ENCODE data around the gene PRTFDC1. TPM values are rescaled to one million over a fixed set of nuclear protein-coding genes. Genes with fewer than 3 reads are reported as not detected.

PRTFDC1 gene, protein sequence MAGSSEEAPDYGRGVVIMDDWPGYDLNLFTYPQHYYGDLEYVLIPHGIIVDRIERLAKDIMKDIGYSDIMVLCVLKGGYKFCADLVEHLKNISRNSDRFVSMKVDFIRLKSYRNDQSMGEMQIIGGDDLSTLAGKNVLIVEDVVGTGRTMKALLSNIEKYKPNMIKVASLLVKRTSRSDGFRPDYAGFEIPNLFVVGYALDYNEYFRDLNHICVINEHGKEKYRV
- total RNA-seq = 4.1 and 9.6 TPM in 2 replicates

DNA sequence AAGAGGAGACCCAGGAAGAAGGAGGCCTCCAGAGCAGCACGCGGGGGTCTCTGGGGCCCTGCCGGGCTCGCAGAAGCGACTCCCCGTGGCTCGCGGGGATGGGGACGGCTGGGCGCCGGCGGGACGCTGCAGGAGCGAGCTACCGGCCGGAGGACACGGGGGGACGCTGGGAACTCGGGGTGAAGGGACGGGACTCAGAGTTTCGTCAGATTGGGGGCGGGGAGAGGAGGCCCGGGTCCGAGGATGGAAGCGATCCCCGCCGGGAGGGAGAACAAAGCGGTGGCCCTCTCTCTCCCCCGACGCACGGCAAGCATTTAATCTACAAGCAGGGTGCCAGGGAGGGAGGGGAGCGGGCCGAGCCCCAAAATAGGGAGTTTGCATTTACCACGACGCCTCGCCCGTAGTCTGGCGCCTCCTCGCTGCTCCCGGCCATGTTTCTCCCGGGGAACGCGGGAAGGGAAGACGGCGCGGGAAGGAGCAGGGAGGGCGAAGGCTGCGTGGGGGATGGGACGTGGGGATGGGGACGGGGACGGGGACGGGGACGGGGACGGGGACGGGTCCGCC lies at the start of gene PRTFDC1:
Gene PRTFDC1, minus strand, starts transcription at position 464 of the 564 bp plus-strand sequence. Its CDS starts 31 bp downstream, at position 433.

Other genes with a start within 250 kb of the PRTFDC1 start
- gene ARHGAP21, start 228.7 kb downstream of the PRTFDC1 start, total RNA-seq = 56.6 and 83.2 TPM in 2 replicates
- not detected in 2 replicates for gene ENKUR, start 63.6 kb upstream of the PRTFDC1 start, total RNA-seq
- gene THNSL1, start 64.0 kb upstream of the PRTFDC1 start, total RNA-seq = 1.9 and 2.6 TPM in 2 replicates
- 0.09 and 2.6 TPM in 2 replicates for gene GPR158, start 222.4 kb upstream of the PRTFDC1 start, total RNA-seq